Tibial nerve (tissue), 4 donors: ENCODE results near the gene ADRM1.

ENCODE experiments used
- EP300 ChIP-seq, 2 donors: sonication (generic); formaldehyde crosslinking; IDR thresholded peaks; one replicate each; pipeline ENCODE4 v1.6.1; 2017; ENCODE audit warnings: antibody characterized with exemption in 2 of 2, mild to moderate bottlenecking in 1 of 2
- TF ChIP-seq, protein P1 (sequence below), 5 experiments: fragments of 200-600 bp in 3 of 5; fragments of 450-650 bp in 2 of 5; sonication (generic) in 3 of 5; IDR thresholded peaks; one replicate each; pipeline ENCODE4 v1.5.1; 2016 to 2019; ENCODE audit warnings: antibody characterized with exemption in 5 of 5, mild to moderate bottlenecking in 3 of 5, moderate library complexity in 2 of 5

DNA sequence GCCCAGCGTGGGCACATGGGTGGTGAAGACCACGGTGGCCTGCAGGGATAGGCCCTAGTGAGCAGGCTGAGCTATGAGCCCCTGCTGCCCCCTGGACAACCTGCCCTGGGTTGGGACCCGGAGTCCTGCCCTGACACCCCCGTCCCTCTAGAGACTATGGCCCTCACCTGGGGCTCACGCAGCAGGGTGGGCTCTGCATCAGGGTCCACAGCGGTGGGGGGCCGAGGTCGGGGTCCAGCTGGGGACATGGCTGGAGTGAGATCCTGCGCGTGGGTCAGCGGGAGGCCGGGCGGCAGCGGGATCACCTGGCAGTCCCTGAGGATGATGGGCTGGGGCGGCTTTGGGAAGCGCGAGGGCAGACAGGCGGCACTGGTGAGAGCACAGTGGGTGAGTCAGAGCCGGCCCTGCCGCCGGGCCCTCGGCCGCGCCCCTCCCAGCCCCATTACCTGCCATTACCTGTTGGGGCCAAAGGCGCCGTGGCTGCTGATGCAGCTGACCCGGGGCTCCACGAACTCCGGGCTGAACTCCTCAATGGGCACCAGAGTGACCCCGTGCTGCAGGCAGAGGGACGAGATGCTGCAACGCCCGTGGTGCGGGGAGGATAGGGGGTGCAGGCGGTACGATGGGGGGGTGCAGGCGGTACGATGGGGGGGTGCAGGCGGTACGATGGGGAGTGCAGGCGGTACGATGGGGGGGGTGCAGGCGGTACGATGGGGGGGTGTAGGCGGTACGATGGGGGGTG is 27.9 kb downstream of the ADRM1 start:
- TF ChIP-seq EP300 (IDR thresholded peaks at IDR 0.05), result no peak
- TF ChIP-seq, protein P1, sequence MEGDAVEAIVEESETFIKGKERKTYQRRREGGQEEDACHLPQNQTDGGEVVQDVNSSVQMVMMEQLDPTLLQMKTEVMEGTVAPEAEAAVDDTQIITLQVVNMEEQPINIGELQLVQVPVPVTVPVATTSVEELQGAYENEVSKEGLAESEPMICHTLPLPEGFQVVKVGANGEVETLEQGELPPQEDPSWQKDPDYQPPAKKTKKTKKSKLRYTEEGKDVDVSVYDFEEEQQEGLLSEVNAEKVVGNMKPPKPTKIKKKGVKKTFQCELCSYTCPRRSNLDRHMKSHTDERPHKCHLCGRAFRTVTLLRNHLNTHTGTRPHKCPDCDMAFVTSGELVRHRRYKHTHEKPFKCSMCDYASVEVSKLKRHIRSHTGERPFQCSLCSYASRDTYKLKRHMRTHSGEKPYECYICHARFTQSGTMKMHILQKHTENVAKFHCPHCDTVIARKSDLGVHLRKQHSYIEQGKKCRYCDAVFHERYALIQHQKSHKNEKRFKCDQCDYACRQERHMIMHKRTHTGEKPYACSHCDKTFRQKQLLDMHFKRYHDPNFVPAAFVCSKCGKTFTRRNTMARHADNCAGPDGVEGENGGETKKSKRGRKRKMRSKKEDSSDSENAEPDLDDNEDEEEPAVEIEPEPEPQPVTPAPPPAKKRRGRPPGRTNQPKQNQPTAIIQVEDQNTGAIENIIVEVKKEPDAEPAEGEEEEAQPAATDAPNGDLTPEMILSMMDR (IDR thresholded peaks at IDR 0.05), result no peak
